GM18526 (cell line): ENCODE results near the gene ZIC1.

Experiments
- POLR2A ChIP-seq: IDR thresholded peaks from 3 replicates; pipeline ENCODE4 v1.6.1; 2011; ENCODE audit not compliant: insufficient read length; ENCODE audit errors: extremely low read depth

ZIC1 gene

GRCh38 chr3:147428326-147428725, 19.2 kb downstream of the ZIC1 start:
- no peak for TF ChIP-seq POLR2A

GRCh38 chr3:147428754-147429153, 19.6 kb downstream of the ZIC1 start:
- no peak for TF ChIP-seq POLR2A

GRCh38 chr3:147431751-147432150, 22.6 kb downstream of the ZIC1 start:
- no peak for TF ChIP-seq POLR2A

- no peak for TF ChIP-seq POLR2A
Measured at GRCh38 chr3:147447224-147447623, 38.1 kb downstream of the ZIC1 start.

- TF ChIP-seq POLR2A: no peak
Measured at GRCh38 chr3:147449669-147450068, 40.5 kb downstream of the ZIC1 start.

- TF ChIP-seq POLR2A: no peak
Measured at GRCh38 chr3:147458995-147459704, 50.0 kb downstream of the ZIC1 start.

GRCh38 chr3:147462856-147463255, 53.7 kb downstream of the ZIC1 start:
- no peak for TF ChIP-seq POLR2A
